IPS-18c (cell line): ENCODE data around the gene UBAP2.

Experiments
- H3K4me3 ChIP-seq: 2 replicates; pipeline ENCODE4 v1.7.0; 2013; ENCODE audit warnings: low read depth, mild to moderate bottlenecking, low read length, moderate library complexity; ENCODE audit not compliant: insufficient read depth
- H3K9me3 ChIP-seq: one replicate; pipeline ENCODE4 v1.6.1; 2013; ENCODE audit warnings: mild to moderate bottlenecking, low read length, moderate library complexity; ENCODE audit not compliant: control insufficient read depth, insufficient read depth

The UBAP2 gene

GRCh38 chr9:33914887-33915628 is 133.6 kb downstream of the UBAP2 start:
- Histone ChIP-seq H3K9me3 (no peaks in the 10 kb centered on the region), H3K4me3 (no peak overlapping the region)

DNA sequence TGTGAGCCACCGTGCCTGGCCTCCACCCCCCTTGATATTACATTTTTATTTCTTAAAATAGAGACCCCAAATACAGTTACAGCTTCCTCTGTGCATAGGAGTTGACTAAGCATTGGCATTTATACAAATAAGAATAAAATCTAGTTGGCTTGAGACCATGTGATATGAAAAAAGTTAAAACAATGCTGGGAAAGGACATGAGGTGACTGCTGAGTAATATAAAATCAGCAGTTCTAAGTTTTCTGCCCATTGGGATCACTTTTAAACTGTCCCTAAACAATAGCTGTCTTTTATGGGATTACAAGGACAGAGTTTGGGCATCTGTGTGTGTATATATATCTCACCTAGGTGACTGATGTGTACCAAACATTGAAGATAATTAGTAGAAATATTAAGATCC is 135.1 kb downstream of the UBAP2 start:
- Histone ChIP-seq H3K4me3 (no peak overlapping the region), H3K9me3 (no peaks in the 10 kb centered on the region)

DNA sequence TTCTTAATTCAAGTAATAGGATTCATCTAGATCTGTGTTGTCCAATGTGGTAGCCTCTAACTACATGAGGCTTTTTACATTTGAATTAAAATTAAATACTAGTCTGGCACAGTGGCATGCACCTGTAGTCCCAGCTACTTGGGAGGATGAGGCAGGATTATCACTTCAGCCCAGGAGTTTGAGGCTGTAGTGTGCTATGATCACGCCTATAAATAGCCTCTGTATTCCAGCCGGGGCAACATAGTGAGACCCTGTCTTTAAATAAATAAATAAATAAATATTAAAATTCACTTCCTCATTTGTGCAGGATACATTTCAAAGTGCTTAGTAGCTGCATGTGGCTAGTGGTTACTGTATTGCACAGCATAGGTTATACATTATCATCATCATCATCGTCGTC is 139.9 kb downstream of the UBAP2 start:
- Histone ChIP-seq H3K4me3 (no peak overlapping the region), H3K9me3 (no peaks in the 10 kb centered on the region)

GRCh38 chr9:33908114-33908513 is 140.6 kb downstream of the UBAP2 start:
- no peak overlapping the region for H3K4me3 ChIP-seq
- no peaks in the 10 kb centered on the region for H3K9me3 ChIP-seq

GRCh38 chr9:33907347-33907746 is 141.3 kb downstream of the UBAP2 start:
- Histone ChIP-seq H3K4me3 (no peak overlapping the region), H3K9me3 (no peaks in the 10 kb centered on the region)

- H3K4me3 ChIP-seq, result no peak overlapping the region
- no peaks in the 10 kb centered on the region for H3K9me3 ChIP-seq
Observed at GRCh38 chr9:33906769-33907168, 141.9 kb downstream of the UBAP2 start.

DNA sequence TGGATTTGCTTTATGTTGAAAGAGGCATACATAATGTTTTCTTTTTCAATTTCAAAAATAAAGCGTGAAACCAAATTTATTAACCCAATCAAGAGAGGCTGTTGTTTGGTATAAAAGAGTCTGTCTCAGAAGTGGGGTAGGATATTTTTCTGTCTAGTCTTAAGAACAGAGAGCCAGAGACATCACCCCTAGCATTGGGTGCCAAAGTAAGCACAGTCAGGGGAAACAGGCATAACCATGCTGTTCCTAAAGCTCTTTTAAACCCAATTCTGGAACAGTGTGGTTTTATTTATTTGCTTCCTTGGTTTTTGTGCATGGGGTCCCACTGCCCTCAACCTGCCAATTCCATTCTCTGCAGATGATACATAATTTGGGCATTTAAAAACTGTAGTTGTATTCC is 143.6 kb downstream of the UBAP2 start:
- H3K9me3 ChIP-seq, result no peaks in the 10 kb centered on the region

GRCh38 chr9:33903157-33903780 is 145.4 kb downstream of the UBAP2 start:
- no peak overlapping the region for H3K4me3 ChIP-seq

More for the DNA sequence above, 143.6 kb downstream of the UBAP2 start:
- H3K4me3 ChIP-seq, result no peak overlapping the region

DNA sequence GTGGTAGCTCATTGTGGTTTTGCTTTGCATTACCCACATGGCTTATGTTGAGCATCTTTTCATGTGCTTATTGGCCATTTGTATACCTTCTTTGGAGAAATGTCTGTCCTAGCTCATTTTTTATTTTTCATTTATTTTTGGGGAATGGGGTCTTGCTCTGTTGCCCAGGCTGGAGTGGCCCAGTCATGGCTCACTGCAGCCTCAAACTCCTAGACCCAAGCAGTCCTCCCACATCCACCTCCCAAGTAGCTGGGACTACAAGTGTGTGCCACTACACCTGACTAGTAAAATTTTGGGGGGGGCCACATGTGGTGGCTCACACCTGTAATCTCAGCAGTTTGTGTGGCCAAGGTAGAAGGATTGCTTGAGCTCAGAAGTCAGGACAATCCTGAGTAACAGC is 154.4 kb downstream of the UBAP2 start:
- Histone ChIP-seq H3K9me3 (no peaks in the 10 kb centered on the region), H3K4me3 (no peak overlapping the region)

More at GRCh38 chr9:33903157-33903780, 145.4 kb downstream of the UBAP2 start:
- H3K9me3 ChIP-seq, result no peaks in the 10 kb centered on the region

GRCh38 chr9:33893861-33894260 is 154.8 kb downstream of the UBAP2 start:
- Histone ChIP-seq H3K4me3 (no peak overlapping the region), H3K9me3 (no peaks in the 10 kb centered on the region)

DNA sequence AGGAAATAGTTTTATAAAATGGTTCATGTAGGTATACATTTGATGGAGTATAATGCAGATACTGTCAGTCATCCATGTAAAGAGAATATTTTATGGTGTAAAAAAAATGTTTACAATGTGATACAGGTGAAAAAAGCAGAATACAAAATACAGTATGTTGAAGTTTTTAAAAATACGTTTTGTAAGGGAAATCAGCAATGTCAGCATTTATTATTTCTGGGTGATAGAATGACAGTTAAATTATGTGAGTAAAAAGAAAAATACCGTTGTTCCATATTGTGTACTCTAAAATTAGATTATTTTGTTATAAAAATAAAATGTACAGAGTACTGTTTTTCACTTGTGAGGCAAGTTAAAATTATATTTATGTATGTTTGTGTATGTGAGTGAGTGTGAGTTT is 162.7 kb downstream of the UBAP2 start:
- Histone ChIP-seq H3K4me3 (no peak overlapping the region), H3K9me3 (no peaks in the 10 kb centered on the region)

DNA sequence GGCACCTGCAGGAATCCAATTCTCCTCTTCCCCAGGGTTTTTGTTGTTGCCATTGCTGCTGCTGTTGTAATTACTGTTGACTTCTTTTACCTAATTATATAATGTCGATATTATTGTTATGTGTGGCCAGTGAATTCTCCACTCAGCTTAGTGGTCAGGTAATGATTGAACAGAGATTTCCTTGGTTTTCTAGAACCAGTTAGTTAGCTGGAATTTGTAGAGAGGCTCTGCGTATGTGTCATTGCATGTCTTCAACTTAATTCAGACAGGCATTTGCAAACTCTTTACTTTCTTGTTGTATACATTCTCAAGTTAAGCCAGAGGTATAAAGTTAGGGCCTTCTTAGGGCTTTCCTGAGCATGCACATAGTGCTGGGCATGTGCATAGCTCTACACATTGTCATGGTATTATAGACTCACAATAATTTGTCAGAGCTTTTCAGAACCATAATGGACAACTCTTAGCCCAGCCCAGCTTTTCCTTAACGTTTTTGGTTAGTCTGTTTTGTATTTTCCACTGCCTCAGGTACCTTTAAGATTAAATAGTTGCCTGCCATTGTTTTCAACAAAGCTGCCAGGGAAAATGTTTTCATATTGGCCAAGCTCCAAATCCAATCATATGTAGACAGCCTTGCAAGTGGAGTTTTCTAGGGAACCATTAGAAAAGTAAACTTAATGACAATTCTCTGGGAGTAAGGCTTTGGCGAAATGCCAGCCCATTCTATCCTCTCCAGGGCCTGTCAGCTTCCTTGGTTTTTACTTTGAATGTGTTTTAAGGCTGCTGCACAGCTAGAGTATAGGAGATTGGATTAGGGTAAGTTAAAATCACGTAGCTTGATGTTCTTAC is 163.6 kb downstream of the UBAP2 start:
- H3K9me3 ChIP-seq, result no peaks in the 10 kb centered on the region

DNA sequence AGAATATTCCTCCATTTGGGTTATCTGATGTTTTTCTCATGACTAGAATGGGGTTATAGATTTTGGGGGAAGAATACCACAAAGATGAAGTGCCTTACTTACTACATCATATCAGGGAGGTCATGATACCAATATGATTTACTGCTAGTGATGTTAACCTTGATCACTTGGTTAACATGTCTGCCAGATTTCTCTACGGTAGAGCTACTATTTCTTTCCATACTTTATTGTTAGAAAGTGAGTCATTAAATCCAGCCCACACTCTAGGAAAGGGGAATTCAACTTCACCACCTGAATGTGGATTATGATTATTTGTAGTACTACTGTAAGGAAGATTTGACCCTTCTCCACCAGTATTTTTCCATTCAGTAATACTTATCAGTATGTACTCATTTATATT is 167.1 kb downstream of the UBAP2 start:
- no peak overlapping the region for H3K4me3 ChIP-seq
- H3K9me3 ChIP-seq, result no peaks in the 10 kb centered on the region

More for the DNA sequence above, 163.6 kb downstream of the UBAP2 start:
- H3K4me3 ChIP-seq, result no peak overlapping the region

- H3K9me3 ChIP-seq, result no peaks in the 10 kb centered on the region
- H3K4me3 ChIP-seq, result no peak overlapping the region
Observed at GRCh38 chr9:33880211-33881089, 168.2 kb downstream of the UBAP2 start.

GRCh38 chr9:33878691-33879366 is 169.9 kb downstream of the UBAP2 start:
- Histone ChIP-seq H3K4me3 (no peak overlapping the region), H3K9me3 (no peaks in the 10 kb centered on the region)

- Histone ChIP-seq H3K4me3 (no peak overlapping the region), H3K9me3 (no peaks in the 10 kb centered on the region)
Observed at GRCh38 chr9:33877727-33878489, 170.8 kb downstream of the UBAP2 start.
